Fibroblast of the aortic adventitia (primary cell): ENCODE results near the gene GNAO1. TPM values are rescaled to one million over a fixed set of nuclear protein-coding genes. Genes with fewer than 3 reads are reported as not detected.
A peak's percentile ranks its signal among the peaks of the same experiment; 100 is the strongest.

Experiments used
- DNase-seq: peaks from one replicate; pipeline ENCODE4 v3.0.0-alpha.2; 2010; ENCODE audit warnings: low read depth
- H3K4me3 ChIP-seq: 2 replicates; pipeline ENCODE4 v1.5.1; 2011; ENCODE audit warnings: low read depth, mild to moderate bottlenecking, control low read depth, low read length, moderate library complexity
- small RNA-seq: library from RNA; depleted of rRNA; stranded (forward); fragments of <200 nt; gene quantifications from one replicate; pipeline ENCODE3, GENCODE V24; 2012
- total RNA-seq: library from RNA; depleted of rRNA; stranded (reverse); fragments of >200 nt; gene quantifications from 2 replicates; pipeline ENCODE4 v1.2.3, GENCODE V29; 2012; ENCODE audit warnings: low replicate concordance
- TF ChIP-seq, protein P1 (sequence below): IDR thresholded peaks from 2 replicates; pipeline ENCODE4 v1.5.1; 2011; ENCODE audit warnings: mild to moderate bottlenecking, low read length, control low read depth, inconsistent platforms; ENCODE audit not compliant: insufficient read depth

GNAO1 gene
- total RNA-seq, 1 donor = 0.09 TPM

DNA sequence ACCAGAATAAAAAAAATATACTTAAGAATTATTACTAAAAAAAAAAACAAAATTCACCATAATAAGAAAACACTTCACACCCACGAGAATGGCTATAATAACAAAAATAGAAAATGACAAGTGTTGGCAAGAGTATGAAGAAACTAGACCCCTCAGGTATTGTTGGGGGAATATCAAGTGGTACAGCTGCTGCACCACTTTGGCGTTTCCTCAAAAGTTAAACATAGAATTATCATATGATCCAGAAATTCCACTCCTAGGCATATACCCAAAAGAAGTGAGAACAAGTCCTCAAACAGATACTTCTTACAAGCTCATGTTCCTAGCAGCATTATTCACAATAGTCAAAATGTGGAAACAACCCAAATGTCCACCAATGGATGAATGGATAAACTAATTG is 207.8 kb downstream of the GNAO1 start:
- TF ChIP-seq, protein P1, sequence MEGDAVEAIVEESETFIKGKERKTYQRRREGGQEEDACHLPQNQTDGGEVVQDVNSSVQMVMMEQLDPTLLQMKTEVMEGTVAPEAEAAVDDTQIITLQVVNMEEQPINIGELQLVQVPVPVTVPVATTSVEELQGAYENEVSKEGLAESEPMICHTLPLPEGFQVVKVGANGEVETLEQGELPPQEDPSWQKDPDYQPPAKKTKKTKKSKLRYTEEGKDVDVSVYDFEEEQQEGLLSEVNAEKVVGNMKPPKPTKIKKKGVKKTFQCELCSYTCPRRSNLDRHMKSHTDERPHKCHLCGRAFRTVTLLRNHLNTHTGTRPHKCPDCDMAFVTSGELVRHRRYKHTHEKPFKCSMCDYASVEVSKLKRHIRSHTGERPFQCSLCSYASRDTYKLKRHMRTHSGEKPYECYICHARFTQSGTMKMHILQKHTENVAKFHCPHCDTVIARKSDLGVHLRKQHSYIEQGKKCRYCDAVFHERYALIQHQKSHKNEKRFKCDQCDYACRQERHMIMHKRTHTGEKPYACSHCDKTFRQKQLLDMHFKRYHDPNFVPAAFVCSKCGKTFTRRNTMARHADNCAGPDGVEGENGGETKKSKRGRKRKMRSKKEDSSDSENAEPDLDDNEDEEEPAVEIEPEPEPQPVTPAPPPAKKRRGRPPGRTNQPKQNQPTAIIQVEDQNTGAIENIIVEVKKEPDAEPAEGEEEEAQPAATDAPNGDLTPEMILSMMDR = no peak
- no peak for DNase-seq
- H3K4me3 ChIP-seq = no peak overlapping the region

DNA sequence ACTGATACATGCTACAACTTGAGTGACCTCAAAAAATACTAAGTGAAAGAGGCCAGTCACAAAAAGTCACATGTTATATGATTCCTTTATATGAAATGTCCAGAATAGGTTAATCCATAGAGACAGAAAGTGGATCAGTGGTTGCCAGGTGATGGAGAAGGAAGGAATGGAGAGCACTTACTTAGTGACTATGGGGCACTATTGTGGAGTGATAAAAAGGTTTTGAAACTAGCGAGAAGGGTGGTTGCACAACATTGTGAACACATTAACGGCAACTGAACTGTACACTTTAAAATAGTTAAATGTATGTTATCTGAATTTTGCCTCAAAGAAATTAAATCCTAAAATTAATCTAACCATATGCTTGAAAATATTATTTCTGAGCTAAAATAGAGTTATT is 208.2 kb downstream of the GNAO1 start:
- H3K4me3 ChIP-seq = no peak overlapping the region
- TF ChIP-seq, protein P1 = no peak
- no peak for DNase-seq

DNA sequence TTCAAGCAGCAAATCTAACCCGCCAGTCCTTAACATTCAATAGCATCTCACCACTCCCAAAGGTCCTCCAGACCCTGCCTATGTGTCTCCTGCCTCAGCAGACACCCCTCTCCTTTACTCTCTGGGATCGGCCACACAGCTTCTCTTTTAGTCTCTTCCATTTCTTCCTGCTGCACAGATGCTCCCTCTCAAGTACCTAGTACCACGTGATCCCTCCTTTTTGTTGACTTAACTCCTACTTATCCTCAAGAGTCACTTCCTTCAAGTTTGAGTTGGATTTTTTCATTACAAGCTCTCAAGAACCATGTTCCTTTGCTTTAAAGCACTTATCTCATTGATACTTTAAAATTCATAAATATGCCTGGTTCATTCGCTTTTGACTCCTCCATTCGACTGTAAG is 209.2 kb downstream of the GNAO1 start:
- TF ChIP-seq, protein P1 = no peak
- no peak overlapping the region for H3K4me3 ChIP-seq
- no peak for DNase-seq

DNA sequence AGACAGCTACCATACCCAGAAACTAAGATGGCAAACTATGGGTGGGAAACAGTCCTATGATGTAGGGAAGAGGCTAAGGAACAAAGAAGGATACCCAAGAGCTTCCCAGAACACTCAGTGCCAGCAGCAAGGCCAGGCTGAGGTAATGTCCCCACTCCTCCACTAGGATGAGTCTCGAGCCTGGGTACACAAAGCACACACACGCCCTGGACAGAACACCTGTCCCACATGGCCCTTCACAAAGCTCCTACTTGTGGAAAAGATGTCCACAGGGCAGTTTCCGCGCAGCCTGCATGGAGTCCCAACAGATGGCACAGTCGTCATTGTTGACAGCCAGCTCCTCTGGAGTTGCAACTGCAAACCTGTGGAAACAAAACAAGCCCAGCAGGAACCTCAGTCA is 210.2 kb downstream of the GNAO1 start:
- no peak overlapping the region for H3K4me3 ChIP-seq

DNA sequence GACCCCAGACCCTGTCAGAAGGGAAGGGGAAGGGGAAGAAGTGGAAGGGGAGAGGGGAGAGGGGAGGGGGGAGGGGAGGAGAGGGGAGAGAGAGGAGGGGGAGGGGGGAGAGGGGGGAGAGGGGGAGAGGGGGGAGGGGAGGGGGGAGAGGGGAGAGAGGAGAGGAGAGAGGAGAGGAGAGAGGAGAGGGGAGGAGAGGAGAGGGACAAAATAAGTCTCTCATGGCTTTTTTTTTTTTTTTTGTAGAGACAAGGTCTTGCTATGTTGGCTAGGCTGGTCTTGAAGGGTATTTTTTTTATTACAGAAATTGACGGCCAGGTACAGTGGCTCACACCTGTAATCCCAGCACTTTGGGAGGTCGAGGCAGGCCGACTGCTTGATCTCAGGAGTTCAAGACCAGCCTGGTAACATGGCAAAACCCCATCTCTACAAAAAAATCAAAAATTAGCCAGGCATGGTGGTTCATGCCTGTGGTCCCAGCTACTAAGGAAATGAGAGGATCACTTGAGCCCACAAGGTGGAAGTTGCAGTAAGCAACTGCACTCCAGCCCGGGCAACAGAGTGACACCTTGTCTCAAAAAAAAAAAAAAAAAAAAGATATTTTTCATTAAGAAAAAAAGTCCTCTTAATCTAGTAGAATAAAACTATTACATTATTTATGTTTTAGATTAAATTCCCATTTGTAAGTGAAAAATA is 214.8 kb downstream of the GNAO1 start:
- no peak overlapping the region for H3K4me3 ChIP-seq
- TF ChIP-seq, protein P1 = no peak
- no peak for DNase-seq

More for the DNA sequence above, 210.2 kb downstream of the GNAO1 start:
- TF ChIP-seq, protein P1 = peak; percentile 33
- DNase-seq = no peak

Small RNA genes lying within 50 kb of the gene (small RNA-seq; reads per million reads assigned to genes)
- not detected for gene MIR3935

Other genes starting within 250 kb of the GNAO1 start
- gene AMFR, start 234.1 kb downstream of the GNAO1 start, total RNA-seq = 133 and 312 TPM in 2 replicates